OCI-LY7 (cell line): ENCODE measurements around the gene TPM2. TPM values are rescaled to one million over a fixed set of nuclear protein-coding genes. Genes with fewer than 3 reads are reported as not detected.
"Not testable (repeated sequence)": the region's sequence is repeated elsewhere in the genome, so short reads cannot be mapped to it uniquely, and the experiment has no call there.

ENCODE experiments used
- BruUV-seq: library from RNA; stranded (reverse); fragments of 400-500 nt; replicated peaks from 2 replicates; lab custom pipeline; 2021; lab: Mats Ljungman, UMichigan
- CTCF ChIA-PET: fragments of 300-600 bp; sonication (Branson Sonifier 250); formaldehyde crosslinking; loops from one replicate; lab custom pipeline; 2022; ENCODE audit warnings: antibody characterized with exemption; ENCODE audit not compliant: unreplicated experiment; lab: Charles Lee
- POLR2A ChIA-PET: fragments of 300-600 bp; sonication (Branson Sonifier 250); formaldehyde crosslinking; loops from one replicate; lab custom pipeline; 2022; ENCODE audit warnings: antibody characterized with exemption; lab: Charles Lee
- DNase-seq: peaks from one replicate; pipeline ENCODE4 v3.0.0-alpha.2; 2015; ENCODE audit warnings: low spot score
- H2AFZ ChIP-seq: fragments of 200-600 bp; sonication (generic), shearing (Covaris generic); 2 replicates; pipeline ENCODE4 v1.6.1; 2014; ENCODE audit warnings: mild to moderate bottlenecking, antibody characterized with exemption, low read length, moderate library complexity
- H3K27ac ChIP-seq: fragments of 200-600 bp; sonication (generic); 2 replicates; pipeline ENCODE4 v1.5.1; 2014; ENCODE audit warnings: mixed run types, low read depth, mild to moderate bottlenecking, moderate library complexity, low read length, inconsistent platforms; ENCODE audit not compliant: poor library complexity, severe bottlenecking
- H3K36me3 ChIP-seq: fragments of 200-600 bp; sonication (generic); 2 replicates; pipeline ENCODE4 v1.6.1; 2014; ENCODE audit warnings: mild to moderate bottlenecking, antibody characterized with exemption, low read length, moderate library complexity, mixed read lengths; ENCODE audit not compliant: insufficient read depth
- H3K4me1 ChIP-seq: fragments of 200-600 bp; sonication (generic); 2 replicates; pipeline ENCODE4 v1.5.1; 2014; ENCODE audit warnings: mild to moderate bottlenecking, low read length; ENCODE audit not compliant: insufficient read depth, poor library complexity, severe bottlenecking
- H3K4me2 ChIP-seq: fragments of 200-600 bp; sonication (generic); 2 replicates; pipeline ENCODE4 v1.6.1; 2014; ENCODE audit warnings: mild to moderate bottlenecking, low read length
- H3K4me3 ChIP-seq: fragments of 200-600 bp; sonication (generic); 2 replicates; pipeline ENCODE4 v1.5.1; 2014; ENCODE audit warnings: mild to moderate bottlenecking, low read depth, low read length; ENCODE audit not compliant: poor library complexity, severe bottlenecking
- H3K79me2 ChIP-seq: fragments of 200-600 bp; sonication (generic); 2 replicates; pipeline ENCODE4 v1.6.1; 2016; ENCODE audit warnings: low read depth, mild to moderate bottlenecking, low read length, moderate library complexity, mixed read lengths; ENCODE audit not compliant: insufficient read depth
- H3K9me2 ChIP-seq: fragments of 200-600 bp; sonication (generic); 2 replicates; pipeline ENCODE4 v1.6.1; 2016; ENCODE audit warnings: mild to moderate bottlenecking, low read length, mixed read lengths; ENCODE audit not compliant: insufficient read depth
- H3K9me3 ChIP-seq: fragments of 200-600 bp; sonication (generic); 2 replicates; pipeline ENCODE4 v1.6.1; 2014; ENCODE audit warnings: mild to moderate bottlenecking, mixed run types, low read length, mixed read lengths
- H4K20me1 ChIP-seq: fragments of 200-600 bp; sonication (generic); 2 replicates; pipeline ENCODE4 v1.6.1; 2014; ENCODE audit warnings: mild to moderate bottlenecking, antibody characterized with exemption, low read length, moderate library complexity, mixed read lengths; ENCODE audit not compliant: insufficient read depth
- CTCF ChIP-seq: fragments of 200-600 bp; sonication (generic); conservative IDR thresholded peaks from 2 replicates; pipeline ENCODE4 v1.5.1; 2014; ENCODE audit warnings: mild to moderate bottlenecking, antibody characterized with exemption, low read length, moderate library complexity, mixed read lengths
- EZH2phosphoT487 ChIP-seq: fragments of 200-600 bp; sonication (generic); IDR thresholded peaks from 2 replicates; pipeline ENCODE4 v1.6.1; 2018; ENCODE audit warnings: low read depth, borderline replicate concordance, mild to moderate bottlenecking, mixed run types, antibody characterized with exemption, low read length, moderate library complexity, mixed read lengths
- intact Hi-C: fragments of 100-400 bp; cut with micrococcal nuclease; formaldehyde crosslinking; loops from one replicate; pipeline ENCODE4 v1.10.0; 2022; ENCODE audit not compliant: unreplicated experiment
- total RNA-seq, 2 experiments: library from RNA; depleted of rRNA in 1 of 2; stranded (reverse); fragments of >200 nt in 1 of 2; shearing (Covaris generic) in 1 of 2; gene quantifications; 2 replicates each; pipeline ENCODE4 v1.2.3, GENCODE V29; 2014 to 2022

The TPM2 gene
- total RNA-seq, 2 experiments from 2014 or later = 2.5 TPM; not detected in 1

- H4K20me1 ChIP-seq = no peaks in the 10 kb centered on the region
- intact Hi-C loops = no loop called here
- H3K9me3 ChIP-seq = peaks cover 9% of the 10 kb centered on the region; the same call in 1 of the 2 replicates
- H2AFZ ChIP-seq = no peak overlapping the region
- no peak overlapping the region for H3K4me3 ChIP-seq
- H3K36me3 ChIP-seq = peaks cover 38% of the 10 kb centered on the region
- H3K27ac ChIP-seq = no peak overlapping the region
- H3K4me1 ChIP-seq = peaks cover 48% of the 10 kb centered on the region
- CTCF ChIA-PET = no interaction called here
- H3K9me2 ChIP-seq = no peaks in the 10 kb centered on the region
- H3K79me2 ChIP-seq = peaks cover 4% of the 10 kb centered on the region; the same call in 1 of the 2 replicates
- POLR2A ChIA-PET = interaction anchor here (0.5 to 1.7 kb wide), 3 partner anchors 14 to 1731 kb away, joined by 3 to 5 read pairs (median 3); no protein-coding TSS in a partner anchor
- no TSS peak for BruUV-seq
- TF ChIP-seq CTCF (no peak), EZH2phosphoT487 (no peak)
- DNase-seq = no peak
- no peak overlapping the region for H3K4me2 ChIP-seq
Measured at GRCh38 chr9:35643046-35643445, 46.7 kb downstream of the TPM2 start.

GRCh38 chr9:35641478-35641877 lies 48.2 kb downstream of the TPM2 start:
- CTCF ChIA-PET, H3K79me2 ChIP-seq, H3K27ac ChIP-seq, H4K20me1 ChIP-seq, H3K4me3 ChIP-seq, intact Hi-C loops, DNase-seq, H3K4me2 ChIP-seq, POLR2A ChIA-PET, H3K9me3 ChIP-seq, BruUV-seq, H2AFZ ChIP-seq, H3K9me2 ChIP-seq: not testable (repeated sequence)
- Histone ChIP-seq H3K4me1 (peaks cover 52% of the 10 kb centered on the region), H3K36me3 (peaks cover 37% of the 10 kb centered on the region)

- H3K4me1 ChIP-seq = peaks cover 52% of the 10 kb centered on the region
- H3K79me2 ChIP-seq, H3K9me2 ChIP-seq, H2AFZ ChIP-seq, BruUV-seq, H3K9me3 ChIP-seq, DNase-seq, H4K20me1 ChIP-seq, CTCF ChIA-PET, intact Hi-C loops, H3K4me3 ChIP-seq, H3K27ac ChIP-seq, H3K4me2 ChIP-seq: not testable (repeated sequence)
- POLR2A ChIA-PET = interaction anchor here (0.7 to 3.1 kb wide), 6 partner anchors 9 to 550 kb away, joined by 3 to 17 read pairs (median 4); partner anchors contain the start of genes CCDC107, RMRP and SIT1
- H3K36me3 ChIP-seq = peaks cover 37% of the 10 kb centered on the region
Measured at GRCh38 chr9:35640431-35640830, 49.3 kb downstream of the TPM2 start.
